SK-N-MC (cell line): Measurements from ENCODE around the gene ZBTB46.

Source experiments
- EZH2 ChIP-seq: fragments of 200-600 bp; sonication (generic); IDR thresholded peaks from one replicate; pipeline ENCODE4 v1.6.1; 2017; ENCODE audit warnings: antibody characterized with exemption
- FOXP2 ChIP-seq: optimal IDR thresholded peaks from 2 replicates; pipeline ENCODE3; 2011; ENCODE audit warnings: mild to moderate bottlenecking, moderate library complexity; ENCODE audit not compliant: insufficient read depth; ENCODE audit errors: extremely low read length, control extremely low read depth
- POLR2AphosphoS5 ChIP-seq: IDR thresholded peaks from 2 replicates; pipeline ENCODE4 v1.6.1; 2012; ENCODE audit warnings: mild to moderate bottlenecking, low read depth, low read length, borderline replicate concordance

DNA sequence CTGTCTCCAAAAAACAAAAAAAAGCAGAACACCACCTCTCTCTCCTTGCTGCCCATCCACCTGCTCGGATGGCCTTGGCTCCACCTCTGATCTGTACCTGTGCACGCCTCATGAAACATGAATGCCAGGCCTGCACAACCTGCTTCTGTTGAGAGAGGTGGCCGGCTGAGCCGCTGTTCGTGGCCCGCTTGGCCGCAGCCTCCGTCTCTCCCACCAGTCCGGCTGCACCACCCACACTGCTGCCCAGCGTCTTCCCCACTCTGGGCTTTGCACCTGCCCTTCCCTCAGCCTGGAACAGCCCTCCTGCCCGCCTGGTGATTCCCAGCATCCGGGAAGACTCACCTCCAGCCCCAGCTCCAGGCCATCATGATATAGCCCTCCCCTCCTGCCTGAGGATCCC, 12.2 kb upstream of the ZBTB46 start:
- no peak for TF ChIP-seq POLR2AphosphoS5
- TF ChIP-seq EZH2, result no peak
- no peak for TF ChIP-seq FOXP2
